ENCODE data around the gene HOXC13. TPM values are rescaled to one million over a fixed set of nuclear protein-coding genes. Genes with fewer than 3 reads are reported as not detected.

Gene HOXC13
- total RNA-seq, 2 donors from 2014 or later, result not detected

GRCh38 chr12:53976172-53976822 lies 37.7 kb downstream of the HOXC13 start:
- Mint-ChIP-seq H3K9me3 (no peaks in the 10 kb centered on the region), H3K4me1 (peaks cover 6% of the 10 kb centered on the region), H3K27ac (no peak overlapping the region), H3K36me3 (ENCODE audit: low read depth) (peaks cover 15% of the 10 kb centered on the region), H3K4me3 (peak overlapping the region; percentile 46), H3K27me3 (peaks cover 78% of the 10 kb centered on the region)
- no peak for ATAC-seq (replicated peaks)

- no peak for ATAC-seq (replicated peaks)
- Mint-ChIP-seq H3K27ac (no peak overlapping the region), H3K9me3 (no peaks in the 10 kb centered on the region), H3K4me1 (peaks cover 6% of the 10 kb centered on the region), H3K36me3 (ENCODE audit: low read depth) (peaks cover 15% of the 10 kb centered on the region), H3K4me3 (no peak overlapping the region), H3K27me3 (peaks cover 78% of the 10 kb centered on the region)
These were observed 38.4 kb downstream of the HOXC13 start for GRCh38 chr12:53976823-53977595.

GRCh38 chr12:53977596-53978445 lies 39.2 kb downstream of the HOXC13 start:
- ATAC-seq (replicated peaks), result no peak
- H3K9me3 Mint-ChIP-seq, result no peaks in the 10 kb centered on the region
- H3K27me3 Mint-ChIP-seq, result peaks cover 76% of the 10 kb centered on the region
- no peak overlapping the region for H3K4me3 Mint-ChIP-seq
- H3K4me1 Mint-ChIP-seq, result peaks cover 6% of the 10 kb centered on the region
- peaks cover 12% of the 10 kb centered on the region for H3K36me3 Mint-ChIP-seq (ENCODE audit: low read depth)
- H3K27ac Mint-ChIP-seq, result no peak overlapping the region

- Mint-ChIP-seq H3K9me3 (no peaks in the 10 kb centered on the region), H3K27ac (no peak overlapping the region), H3K27me3 (peaks cover 78% of the 10 kb centered on the region), H3K36me3 (ENCODE audit: low read depth) (peaks cover 10% of the 10 kb centered on the region), H3K4me3 (no peak overlapping the region), H3K4me1 (no peaks in the 10 kb centered on the region)
- no peak for ATAC-seq (replicated peaks)
These were observed 40.1 kb downstream of the HOXC13 start for GRCh38 chr12:53978477-53979356.

- no peak overlapping the region for H3K27ac Mint-ChIP-seq
- no peak overlapping the region for H3K4me3 Mint-ChIP-seq
- H3K4me1 Mint-ChIP-seq, result no peaks in the 10 kb centered on the region
These were observed 41.6 kb downstream of the HOXC13 start for GRCh38 chr12:53980104-53980801.

GRCh38 chr12:53980802-53981496 lies 42.3 kb downstream of the HOXC13 start:
- Mint-ChIP-seq H3K27ac (no peak overlapping the region), H3K4me3 (no peak overlapping the region), H3K27me3 (peaks cover 82% of the 10 kb centered on the region), H3K36me3 (ENCODE audit: low read depth) (peaks cover 23% of the 10 kb centered on the region), H3K4me1 (no peaks in the 10 kb centered on the region), H3K9me3 (no peaks in the 10 kb centered on the region)
- no peak for ATAC-seq (replicated peaks)

More at GRCh38 chr12:53980104-53980801, 41.6 kb downstream of the HOXC13 start:
- Mint-ChIP-seq H3K9me3 (no peaks in the 10 kb centered on the region), H3K36me3 (ENCODE audit: low read depth) (peaks cover 17% of the 10 kb centered on the region), H3K27me3 (peaks cover 85% of the 10 kb centered on the region)
- no peak for ATAC-seq (replicated peaks)

GRCh38 chr12:53981634-53982565 lies 43.3 kb downstream of the HOXC13 start:
- peaks cover 81% of the 10 kb centered on the region for H3K27me3 Mint-ChIP-seq
- H3K27ac Mint-ChIP-seq, result no peak overlapping the region
- H3K9me3 Mint-ChIP-seq, result no peaks in the 10 kb centered on the region
- ATAC-seq (replicated peaks), result no peak
- no peak overlapping the region for H3K4me3 Mint-ChIP-seq
- H3K4me1 Mint-ChIP-seq, result no peaks in the 10 kb centered on the region
- peaks cover 23% of the 10 kb centered on the region for H3K36me3 Mint-ChIP-seq (ENCODE audit: low read depth)

GRCh38 chr12:53982648-53983567 lies 44.3 kb downstream of the HOXC13 start:
- Mint-ChIP-seq H3K27me3 (peaks cover 82% of the 10 kb centered on the region), H3K9me3 (no peaks in the 10 kb centered on the region), H3K36me3 (ENCODE audit: low read depth) (peaks cover 23% of the 10 kb centered on the region), H3K27ac (no peak overlapping the region), H3K4me3 (no peak overlapping the region), H3K4me1 (no peaks in the 10 kb centered on the region)
- no peak for ATAC-seq (replicated peaks)

- no peak overlapping the region for H3K4me3 Mint-ChIP-seq
- ATAC-seq (replicated peaks), result no peak
- H3K9me3 Mint-ChIP-seq, result no peaks in the 10 kb centered on the region
- H3K36me3 Mint-ChIP-seq (ENCODE audit: low read depth), result peaks cover 23% of the 10 kb centered on the region
- H3K27me3 Mint-ChIP-seq, result peaks cover 82% of the 10 kb centered on the region
- no peaks in the 10 kb centered on the region for H3K4me1 Mint-ChIP-seq
- H3K27ac Mint-ChIP-seq, result no peak overlapping the region
These were observed 44.9 kb downstream of the HOXC13 start for GRCh38 chr12:53983568-53983949.

- peaks cover 23% of the 10 kb centered on the region for H3K36me3 Mint-ChIP-seq (ENCODE audit: low read depth)
These were observed 45.4 kb downstream of the HOXC13 start for GRCh38 chr12:53983950-53984572.

More at GRCh38 chr12:53983950-53984572, 45.4 kb downstream of the HOXC13 start:
- Mint-ChIP-seq H3K9me3 (no peaks in the 10 kb centered on the region), H3K27me3 (peaks cover 83% of the 10 kb centered on the region), H3K4me1 (peaks cover 3% of the 10 kb centered on the region), H3K27ac (no peak overlapping the region), H3K4me3 (no peak overlapping the region)
- no peak for ATAC-seq (replicated peaks)
